HG03571 (cell line): ENCODE data around the gene ADI1.

ENCODE experiments used
- ATAC-seq: cut with Tn5 transposase; IDR thresholded peaks from one replicate; pipeline ENCODE4 v1.9.1; 2021; ENCODE audit not compliant: unreplicated experiment

ADI1 gene, protein sequence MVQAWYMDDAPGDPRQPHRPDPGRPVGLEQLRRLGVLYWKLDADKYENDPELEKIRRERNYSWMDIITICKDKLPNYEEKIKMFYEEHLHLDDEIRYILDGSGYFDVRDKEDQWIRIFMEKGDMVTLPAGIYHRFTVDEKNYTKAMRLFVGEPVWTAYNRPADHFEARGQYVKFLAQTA

DNA sequence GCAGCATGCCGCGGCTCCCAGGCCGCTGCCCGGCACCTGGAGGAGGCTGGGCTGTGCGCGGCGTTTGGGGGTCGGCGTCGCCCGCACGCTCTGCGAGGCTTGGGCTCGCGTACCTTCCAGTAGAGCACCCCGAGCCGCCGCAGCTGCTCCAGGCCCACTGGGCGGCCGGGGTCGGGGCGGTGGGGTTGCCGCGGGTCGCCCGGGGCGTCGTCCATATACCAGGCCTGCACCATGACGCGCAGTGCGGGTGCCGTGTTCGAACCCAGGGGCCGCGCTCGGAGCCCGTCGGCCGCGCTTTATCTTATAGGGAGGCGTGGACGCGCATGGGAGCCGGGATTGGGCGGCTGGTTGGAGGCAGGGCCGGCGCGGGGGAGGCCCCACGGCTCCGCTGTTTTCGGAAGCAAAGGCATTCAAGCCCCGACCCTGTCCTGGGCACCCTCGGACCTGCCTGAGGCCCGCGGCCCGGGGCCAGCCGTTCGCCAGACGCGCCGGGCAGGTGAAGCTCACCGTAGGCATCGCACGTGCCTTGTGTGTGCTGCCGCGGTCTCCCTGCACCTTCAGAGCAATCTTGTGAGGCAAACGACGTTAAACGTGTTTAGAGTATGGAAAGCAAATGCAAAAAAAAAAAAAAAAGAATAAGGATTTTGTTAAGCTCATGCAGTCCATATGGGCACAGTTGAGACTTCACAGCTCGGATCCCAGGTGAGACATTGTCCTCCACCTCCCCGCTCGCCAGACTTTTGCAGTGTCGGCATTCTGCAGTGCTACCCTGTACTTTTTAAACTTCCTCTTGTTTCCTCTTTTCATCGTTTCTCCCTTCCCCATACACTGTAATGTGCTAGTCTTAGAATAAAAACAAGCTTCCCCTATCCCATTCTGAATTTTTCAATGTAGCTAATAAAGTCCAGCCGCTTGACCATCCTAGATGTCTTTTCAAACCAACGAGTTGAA lies at the start of gene ADI1:
Gene ADI1 (minus strand): TSS at position 277 of the 951 bp plus-strand sequence. CDS start 44 bp downstream, at position 233.
- ATAC-seq, result peak; percentile 55

DNA sequence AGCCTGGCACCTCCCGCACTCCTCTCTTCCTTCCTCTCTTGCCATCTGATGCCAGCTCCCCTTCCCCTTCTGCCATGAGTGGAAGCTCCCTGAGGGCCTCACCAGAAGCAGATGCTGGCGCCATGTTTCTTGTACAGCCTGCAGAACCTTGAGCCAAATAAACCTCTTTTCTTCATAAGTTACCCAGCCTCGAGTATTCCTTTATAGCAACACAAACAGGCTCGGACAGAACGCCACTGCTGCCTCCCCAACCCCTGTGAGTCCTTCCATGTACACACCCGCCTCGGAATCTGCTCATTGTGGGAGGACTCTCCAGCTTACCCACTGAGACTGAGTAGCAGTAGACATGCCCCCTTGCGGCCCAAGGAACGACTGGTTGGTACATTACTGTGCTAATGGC lies 47.5 kb upstream of the ADI1 start:
- ATAC-seq, result no peak

- no peak for ATAC-seq
Measured at GRCh38 chr2:3565117-3565516, 45.8 kb upstream of the ADI1 start.

GRCh38 chr2:3563521-3563976 lies 44.2 kb upstream of the ADI1 start:
- peak; percentile 43 for ATAC-seq

- ATAC-seq, result peak; percentile 95
Measured at GRCh38 chr2:3558205-3559014, 39.1 kb upstream of the ADI1 start, which contains the start of gene RNASEH1. Gene RNASEH1 (minus strand): TSS chr2:3558333. CDS start chr2:3558260, 73 bp downstream.

GRCh38 chr2:3557639-3558204 lies 38.4 kb upstream of the ADI1 start:
- peak; percentile 21 for ATAC-seq

GRCh38 chr2:3553946-3554345 lies 34.6 kb upstream of the ADI1 start:
- ATAC-seq, result no peak

DNA sequence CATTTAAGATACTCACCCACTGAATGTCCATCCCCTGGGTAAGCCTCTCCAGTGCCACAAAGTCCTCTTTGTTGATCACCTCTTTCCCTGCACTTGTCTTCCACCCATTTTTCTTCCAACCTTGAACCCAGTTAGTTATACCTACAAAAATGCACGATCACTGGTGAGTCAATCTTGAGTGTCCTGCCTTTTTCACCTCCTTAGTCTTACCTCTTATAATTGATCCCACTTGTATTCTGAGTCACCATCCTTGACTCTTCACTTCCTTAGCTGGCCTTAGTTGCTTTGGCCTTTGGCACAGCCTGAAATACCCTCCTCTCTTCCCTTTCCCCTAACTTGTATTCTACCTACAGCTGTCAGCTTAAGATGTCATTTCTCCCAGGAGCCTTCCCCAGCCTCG lies 28.6 kb upstream of the ADI1 start:
- ATAC-seq, result no peak

GRCh38 chr2:3545788-3546478 lies 26.6 kb upstream of the ADI1 start:
- ATAC-seq, result no peak

- ATAC-seq, result no peak
Measured at GRCh38 chr2:3543023-3543683, 23.8 kb upstream of the ADI1 start.

DNA sequence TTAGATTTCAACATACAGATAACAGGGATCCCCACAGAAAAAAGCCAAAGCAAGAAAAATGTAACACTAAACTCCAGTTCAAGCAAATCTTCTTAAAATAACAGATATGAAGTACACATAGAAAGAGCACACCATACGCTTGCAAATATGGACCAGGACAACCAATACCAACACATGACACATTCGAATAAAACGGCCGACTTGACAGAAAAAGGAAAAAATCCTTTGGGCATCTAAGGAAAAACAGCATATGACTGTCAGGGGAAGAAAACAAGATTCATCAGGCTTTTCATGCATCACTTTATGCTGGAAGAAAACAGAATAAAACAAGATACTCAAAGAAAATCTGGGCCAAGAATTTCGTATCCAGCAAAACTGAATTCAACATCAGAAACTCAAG lies 22.8 kb upstream of the ADI1 start:
- ATAC-seq, result no peak

DNA sequence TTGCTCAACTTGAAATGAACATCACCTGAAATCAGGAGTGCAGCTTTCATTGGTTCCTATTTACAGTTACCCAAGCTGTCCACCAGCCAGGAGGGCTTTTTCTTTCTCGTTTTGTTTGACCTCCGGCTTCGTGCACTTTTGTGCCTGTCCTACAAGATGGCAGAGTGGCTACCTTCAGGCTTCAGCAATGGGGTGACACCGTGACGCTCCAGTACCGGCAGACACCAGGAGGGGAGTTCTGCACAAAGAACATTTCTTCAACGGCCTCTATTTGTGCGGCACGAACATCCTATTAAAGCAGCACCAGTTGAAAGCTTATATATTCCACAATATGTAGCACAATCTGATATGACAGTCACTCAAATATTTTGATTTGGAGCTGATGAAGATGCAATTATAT lies 20.5 kb upstream of the ADI1 start:
- no peak for ATAC-seq

GRCh38 chr2:3536682-3537632 lies 17.6 kb upstream of the ADI1 start:
- ATAC-seq, result no peak

DNA sequence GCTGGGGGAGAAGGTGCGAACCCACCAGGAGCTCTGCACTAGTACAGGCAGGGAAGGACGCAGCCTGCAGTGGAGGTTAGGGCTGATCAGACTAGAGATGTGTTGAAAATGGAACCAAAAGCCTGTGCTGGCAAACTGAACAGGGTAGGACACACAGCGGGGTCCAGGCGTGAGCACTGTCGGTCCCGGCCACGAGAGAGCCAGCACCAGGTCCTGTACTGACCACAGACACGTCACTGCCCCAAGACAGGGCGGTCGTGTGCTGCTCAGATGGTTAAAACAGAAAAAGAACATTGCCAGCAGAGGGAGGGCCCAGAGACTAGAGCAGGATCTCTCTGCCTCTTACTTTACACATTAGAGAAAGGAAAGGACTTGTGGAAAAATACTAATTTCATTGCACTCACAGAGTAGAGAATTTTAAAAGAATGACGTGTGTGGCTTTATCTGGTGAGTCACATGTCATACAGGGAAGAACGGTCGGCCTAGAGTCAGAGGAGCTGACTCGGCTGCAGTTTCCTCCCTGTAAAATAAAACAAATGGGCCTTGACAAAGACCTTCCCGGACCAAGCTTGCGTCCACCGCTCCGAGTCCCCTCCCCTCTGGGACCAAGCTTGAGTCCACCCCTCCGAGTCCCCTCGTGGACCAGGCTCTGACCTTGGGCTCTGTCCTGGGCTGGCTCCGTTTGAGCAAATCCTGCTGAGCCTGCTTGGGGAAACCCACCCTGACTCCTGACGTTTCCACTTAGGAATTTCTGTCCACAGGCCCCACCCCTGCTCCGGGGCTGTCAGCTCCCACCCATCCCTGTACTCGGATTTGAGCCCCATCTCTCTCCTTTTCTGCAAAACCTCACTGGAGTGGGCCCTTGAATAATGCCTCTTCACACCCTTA lies 16.7 kb upstream of the ADI1 start:
- ATAC-seq, result no peak

DNA sequence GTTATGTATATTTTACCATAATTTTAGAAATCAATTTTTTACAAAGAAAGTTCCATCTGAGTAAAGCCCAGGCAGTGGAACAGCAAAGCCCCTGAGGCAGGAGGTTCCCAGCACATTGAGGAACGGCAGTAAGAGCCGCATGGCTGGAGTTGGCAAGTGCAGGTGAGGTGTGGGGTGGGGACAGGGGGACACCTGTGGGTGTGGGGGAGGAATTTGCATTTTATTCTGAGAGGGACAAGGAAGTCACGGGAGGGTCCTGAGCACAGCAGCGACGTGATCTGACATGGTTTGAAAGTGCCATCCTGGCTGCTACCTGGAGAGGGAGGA lies 16.1 kb upstream of the ADI1 start:
- no peak for ATAC-seq

DNA sequence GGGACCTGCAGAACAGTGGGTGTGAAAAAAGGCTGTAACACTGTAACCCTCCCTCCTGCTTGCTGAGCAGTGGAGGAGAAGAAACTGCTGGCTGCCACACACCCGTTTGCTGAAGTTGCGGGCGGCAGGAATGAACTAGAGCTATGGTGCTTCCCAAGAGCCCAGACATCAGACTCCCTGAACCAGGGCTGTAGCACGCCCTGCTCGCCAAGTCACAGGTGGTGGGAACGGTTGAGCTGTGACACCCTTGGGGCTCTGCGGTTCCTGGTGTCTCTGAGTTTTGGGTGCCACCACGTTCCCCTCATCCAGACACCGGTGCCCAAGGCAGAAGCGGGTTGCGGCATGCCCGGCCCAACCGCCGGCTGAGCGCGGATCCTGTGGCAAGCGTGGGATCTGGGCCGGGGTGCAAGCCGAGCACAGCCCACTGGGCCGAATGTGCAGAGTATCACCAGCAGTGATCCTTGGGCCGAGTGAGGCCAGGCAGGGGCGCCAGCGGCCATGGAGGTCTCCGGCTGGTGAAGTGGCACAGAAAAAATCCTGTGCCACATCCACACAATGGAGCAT lies 15.0 kb upstream of the ADI1 start:
- no peak for ATAC-seq

DNA sequence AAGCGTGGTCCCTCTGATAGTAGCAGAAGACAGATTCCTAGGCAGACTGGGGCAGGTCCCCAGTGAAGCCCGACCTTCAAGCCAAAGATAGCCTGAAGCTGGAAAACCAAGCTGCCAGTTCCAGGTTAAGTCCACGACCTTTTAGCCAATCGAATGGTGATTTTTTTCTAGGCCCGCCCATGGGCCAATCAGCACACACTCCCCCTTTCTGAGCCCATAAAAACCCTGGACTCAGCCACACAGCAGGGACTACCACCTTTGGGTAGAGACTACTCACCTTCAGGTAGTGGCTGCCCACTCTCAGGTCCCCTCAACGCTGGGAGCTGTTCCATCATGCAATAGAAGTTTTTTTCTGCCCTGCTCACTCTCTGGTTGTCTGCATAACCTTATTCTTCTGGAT lies 14.5 kb upstream of the ADI1 start:
- ATAC-seq, result no peak

DNA sequence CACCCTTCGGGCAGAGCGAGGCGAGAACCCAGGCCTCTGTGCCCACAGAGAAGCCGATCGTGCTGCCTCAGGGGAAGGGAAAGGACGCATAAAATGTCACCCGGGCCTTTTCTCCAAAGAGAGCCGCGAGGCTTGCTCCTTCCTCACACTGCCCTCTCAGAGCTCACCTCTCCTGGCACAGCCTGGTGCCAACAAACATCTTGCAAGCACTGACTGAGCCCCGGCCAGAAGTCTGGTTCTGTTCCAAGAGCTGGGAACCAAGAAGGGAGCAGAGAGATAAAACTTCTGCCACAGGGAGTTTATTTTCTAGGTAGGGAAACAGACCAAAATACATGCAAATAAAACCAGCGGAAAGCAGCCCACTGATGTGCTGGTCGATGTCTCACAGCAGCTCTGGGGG lies 13.6 kb upstream of the ADI1 start:
- ATAC-seq, result no peak
